Spleen (tissue), 11 donors: ENCODE results near the gene SMAD6. TPM values are rescaled to one million over a fixed set of nuclear protein-coding genes. Genes with fewer than 3 reads are reported as not detected.

Experiments
- DNase-seq: peaks from one replicate; pipeline ENCODE4 v3.0.0-alpha.2; 2020
- H3K27ac ChIP-seq, 8 donors: fragments of 200-600 bp; sonication (generic) in 7 of 8; 1 replicate in 4 of 8; 2 replicates in 4 of 8; pipeline versions ENCODE4 v1.5.0 to v1.8.0; 2016 to 2021; ENCODE audit warnings: inconsistent platforms in 4 of 8, mild to moderate bottlenecking in 4 of 8, moderate library complexity in 1 of 8
- H3K27me3 ChIP-seq, 7 donors: fragments of 200-600 bp; sonication (generic) in 6 of 7; replicated peaks in 1 of 7; 1 replicate in 4 of 7; 2 replicates in 3 of 7; pipeline versions ENCODE4 v1.5.0 to v1.8.0; 2016 to 2021; ENCODE audit warnings: inconsistent platforms in 3 of 7, mild to moderate bottlenecking in 1 of 7
- H3K36me3 ChIP-seq, 6 donors: fragments of 200-600 bp; sonication (generic) in 5 of 6; 1 replicate in 4 of 6; 2 replicates in 2 of 6; pipeline versions ENCODE4 v1.5.0 to v1.8.0; 2016 to 2021; ENCODE audit warnings: inconsistent platforms in 2 of 6
- H3K4me1 ChIP-seq, 6 donors: fragments of 200-600 bp; sonication (generic) in 5 of 6; 1 replicate in 3 of 6; 2 replicates in 3 of 6; pipeline versions ENCODE4 v1.5.0 to v1.8.0; 2016 to 2021; ENCODE audit warnings: inconsistent platforms in 3 of 6
- H3K4me3 ChIP-seq, 8 donors: fragments of 200-600 bp; sonication (generic) in 7 of 8; 1 replicate in 4 of 8; 2 replicates in 4 of 8; pipeline versions ENCODE4 v1.5.0 to v1.8.0; 2016 to 2021; ENCODE audit warnings: inconsistent platforms in 4 of 8, mild to moderate bottlenecking in 4 of 8, moderate library complexity in 2 of 8
- H3K9me3 ChIP-seq, 8 donors: fragments of 200-600 bp; sonication (generic) in 7 of 8; 1 replicate in 4 of 8; 2 replicates in 4 of 8; pipeline versions ENCODE4 v1.5.0 to v1.8.0; 2016 to 2021; ENCODE audit warnings: inconsistent platforms in 4 of 8
- CTCF ChIP-seq, 11 experiments: fragments of 200-600 bp in 7 of 11; fragments of 450-650 bp in 4 of 11; sonication (generic) in 4 of 11; IDR thresholded peaks in 8 of 11; conservative IDR thresholded peaks in 3 of 11; 1 replicate in 7 of 11; 2 replicates in 4 of 11; pipeline versions ENCODE4 v1.4.0 to v1.8.0; 2016 to 2021; ENCODE audit warnings: antibody characterized with exemption in 11 of 11, inconsistent platforms in 4 of 11, mild to moderate bottlenecking in 1 of 11
- POLR2A ChIP-seq, 3 donors: fragments of 450-650 bp; IDR thresholded peaks; one replicate each; pipeline ENCODE4 v1.5.1; 2017; ENCODE audit warnings: antibody characterized with exemption in 3 of 3, mild to moderate bottlenecking in 1 of 3
- POLR2AphosphoS5 ChIP-seq, 3 donors: sonication (generic); formaldehyde crosslinking; IDR thresholded peaks; one replicate each; pipeline ENCODE4 v1.5.1; 2017; ENCODE audit warnings: antibody characterized with exemption in 3 of 3
- WGBS, 5 donors: extraction: QIAGEN DNeasy Blood & Tissue Kit in 3 of 5; methylation state at CpG; one replicate each; pipeline versions ENCODE4 v1.1.5 to v1.1.7; 2013 to 2018; 5-methylcytosine and 5-hydroxymethylcytosine counted together
- intact Hi-C: fragments of 100-400 bp; cut with DNase I; formaldehyde crosslinking; loops from one replicate; pipeline ENCODE4 v1.15.0; 2023; ENCODE audit warnings: low total_unique reads
- polyA plus RNA-seq, 3 donors: library from polyadenylated mRNA; stranded (reverse); fragments of 200-250 nt; gene quantifications; one replicate each; pipeline ENCODE4 v1.2.1, GENCODE V29; 2013
- total RNA-seq, 7 donors: library from RNA; depleted of rRNA in 3 of 7; stranded (reverse); fragments of >200 nt in 3 of 7; fragmentation: NEBNext Ultra II Directional in 4 of 7; extraction: Animal tissue kit (Norgen Biotek cat#: 25700) in 4 of 7; gene quantifications; one replicate each; pipeline versions ENCODE4 v1.1.0 to v1.2.1, GENCODE V29; 2016 to 2021
- donor health status: healthy with polysubstance abuse.
- donor health status: DM: no; HTN: no; CAD: no; lungs with moderate emphysema.
- donor health status: DM: no; HTN: no; CAD: no.
- donor health status: Bipolar disorder and iron deficiency.
- donor health status: healthy.
- donor health status: DM: no; HTN: no; CAD: no.
- donor health status: DM: yes; HTN: yes; CAD: no.

SMAD6 gene
- total and polyA plus RNA-seq, 10 donors, result 0.72 to 14.0 (median 4.8) TPM

GRCh38 chr15:66760097-66760967 lies 58.3 kb downstream of the SMAD6 start:
- WGBS, 5 donors, result 70 to 84% (median 72%) methylated on average over 16 of the region's 16 CpGs
- peaks cover 0 to 11% (median 6%) of the 10 kb centered on the region in 8 donors for H3K9me3 ChIP-seq
- no peaks in the 10 kb centered on the region for H3K36me3 ChIP-seq
- peaks cover 0 to 59% (median 0%) of the 10 kb centered on the region in 7 donors for H3K27me3 ChIP-seq
- H3K4me1 ChIP-seq, result peaks cover 10 to 51% (median 31%) of the 10 kb centered on the region in 6 donors
- DNase-seq, result peak; percentile 69
- H3K27ac ChIP-seq, result peak overlapping the region in 5 of 8 donors; percentile 42 to 68 (median 54)
- H3K4me3 ChIP-seq, result no peak overlapping the region
- peak in 2 of 3 donors; percentile 13 to 14 for TF ChIP-seq POLR2AphosphoS5 (IDR thresholded peaks at IDR 0.05)
- TF ChIP-seq CTCF (IDR thresholded peaks at IDR 0.05 in 8 of 11, conservative IDR thresholded peaks at IDR 0.05 in 3 of 11), result no peak
- intact Hi-C loops, result no loop called here

GRCh38 chr15:66760968-66761725 lies 59.1 kb downstream of the SMAD6 start:
- peaks cover 12 to 60% (median 36%) of the 10 kb centered on the region in 6 donors for H3K4me1 ChIP-seq
- H3K36me3 ChIP-seq, result no peaks in the 10 kb centered on the region
- peaks cover 0 to 62% (median 0%) of the 10 kb centered on the region in 7 donors for H3K27me3 ChIP-seq
- WGBS, 5 donors, result 23 to 37% (median 28%) methylated on average over 16 of the region's 16 CpGs
- H3K9me3 ChIP-seq, result peaks cover 0 to 3% (median 0%) of the 10 kb centered on the region in 8 donors
- DNase-seq, result peak; percentile 59
- TF ChIP-seq POLR2AphosphoS5 (IDR thresholded peaks at IDR 0.05), result peak in 1 of 3 donors; percentile 39
- no peak for TF ChIP-seq CTCF (IDR thresholded peaks at IDR 0.05 in 8 of 11, conservative IDR thresholded peaks at IDR 0.05 in 3 of 11)
- H3K4me3 ChIP-seq, result no peak overlapping the region
- H3K27ac ChIP-seq, result peak overlapping the region in 6 of 8 donors; percentile 42 to 68 (median 53)
- intact Hi-C loops, result no loop called here

GRCh38 chr15:66761726-66762595 lies 59.9 kb downstream of the SMAD6 start:
- WGBS, 5 donors, result 56 to 69% (median 61%) methylated on average over 17 of the region's 17 CpGs
- DNase-seq, result peak; percentile 48
- intact Hi-C loops, result no loop called here

More at GRCh38 chr15:66761726-66762595, 59.9 kb downstream of the SMAD6 start:
- Histone ChIP-seq H3K27me3 (peaks cover 0 to 68% (median 0%) of the 10 kb centered on the region in 7 donors), H3K27ac (peak overlapping the region in 6 of 8 donors; percentile 42 to 68 (median 53)), H3K36me3 (no peaks in the 10 kb centered on the region), H3K4me1 (peaks cover 12 to 64% (median 39%) of the 10 kb centered on the region in 6 donors), H3K9me3 (no peaks in the 10 kb centered on the region), H3K4me3 (no peak overlapping the region)
- TF ChIP-seq POLR2A (IDR thresholded peaks at IDR 0.05), result no peak
- no peak for TF ChIP-seq CTCF (IDR thresholded peaks at IDR 0.05 in 8 of 11, conservative IDR thresholded peaks at IDR 0.05 in 3 of 11)
- no peak for TF ChIP-seq POLR2AphosphoS5 (IDR thresholded peaks at IDR 0.05)
